ENCODE data around the gene FGD3.

FGD3 gene

DNA sequence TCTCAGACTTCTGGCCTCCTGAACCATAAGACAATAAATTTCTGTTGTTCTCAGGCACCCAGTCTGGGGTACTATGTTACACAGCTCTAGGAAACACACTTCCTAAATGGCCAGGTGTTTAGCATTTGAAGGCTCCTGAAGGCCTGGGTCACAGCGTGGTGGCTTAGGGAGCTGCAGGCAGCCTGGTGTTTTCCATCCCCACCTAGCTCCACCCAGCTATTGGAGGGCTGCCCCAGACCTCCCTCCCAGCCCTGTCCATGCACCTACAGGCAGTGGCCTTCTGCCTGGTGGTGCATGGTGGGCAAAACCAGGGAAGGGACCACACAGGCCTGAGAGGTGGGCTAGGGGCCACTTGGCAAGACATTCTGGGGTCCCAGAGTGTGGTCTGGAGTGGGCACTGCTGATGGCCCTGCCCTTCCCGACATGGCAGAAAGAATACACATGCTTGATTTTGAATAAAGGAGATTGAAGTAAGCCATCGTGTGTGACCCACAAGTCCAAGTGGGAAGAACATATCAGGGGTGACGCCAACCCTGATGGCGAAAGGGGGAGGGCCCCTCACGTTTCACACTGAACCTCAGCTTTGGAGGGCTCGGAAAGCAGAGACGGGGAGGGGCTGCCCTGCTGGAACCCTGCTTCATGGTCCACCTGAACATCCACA is 109.8 kb downstream of the FGD3 start:
- DNase-seq = no peak

DNA sequence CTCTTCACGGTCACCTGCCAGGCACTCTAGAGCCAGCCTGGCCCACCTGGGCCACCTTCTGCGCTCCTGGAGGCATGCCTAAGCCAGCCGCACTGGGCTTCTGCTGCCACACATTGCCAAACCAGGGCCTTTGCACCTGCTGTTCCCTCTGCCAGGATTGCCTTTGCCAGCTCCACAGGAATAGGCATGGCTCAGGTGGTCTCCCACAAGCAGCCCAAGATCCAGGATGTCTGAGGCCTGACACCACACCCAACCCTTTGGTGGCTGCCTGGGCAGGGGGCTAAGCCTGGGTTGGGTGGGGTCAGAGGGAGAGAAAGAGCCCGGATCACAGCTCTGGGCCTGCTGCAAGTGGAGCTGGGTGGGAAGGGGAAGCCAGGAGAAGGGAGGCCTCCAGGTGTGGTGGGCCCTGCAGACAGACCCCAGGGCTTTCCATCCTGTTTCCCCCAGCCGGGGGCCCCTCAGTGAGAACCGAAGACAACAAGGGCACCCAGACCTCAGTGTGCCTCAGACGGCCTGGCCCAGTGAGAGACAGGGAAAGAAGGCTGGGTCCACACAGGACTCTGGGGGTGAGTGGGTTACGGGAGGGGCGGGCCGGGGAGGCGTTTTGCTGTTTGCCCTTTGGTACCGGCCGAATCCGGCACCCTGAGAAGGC is 110.5 kb downstream of the FGD3 start:
- no peak for DNase-seq

DNA sequence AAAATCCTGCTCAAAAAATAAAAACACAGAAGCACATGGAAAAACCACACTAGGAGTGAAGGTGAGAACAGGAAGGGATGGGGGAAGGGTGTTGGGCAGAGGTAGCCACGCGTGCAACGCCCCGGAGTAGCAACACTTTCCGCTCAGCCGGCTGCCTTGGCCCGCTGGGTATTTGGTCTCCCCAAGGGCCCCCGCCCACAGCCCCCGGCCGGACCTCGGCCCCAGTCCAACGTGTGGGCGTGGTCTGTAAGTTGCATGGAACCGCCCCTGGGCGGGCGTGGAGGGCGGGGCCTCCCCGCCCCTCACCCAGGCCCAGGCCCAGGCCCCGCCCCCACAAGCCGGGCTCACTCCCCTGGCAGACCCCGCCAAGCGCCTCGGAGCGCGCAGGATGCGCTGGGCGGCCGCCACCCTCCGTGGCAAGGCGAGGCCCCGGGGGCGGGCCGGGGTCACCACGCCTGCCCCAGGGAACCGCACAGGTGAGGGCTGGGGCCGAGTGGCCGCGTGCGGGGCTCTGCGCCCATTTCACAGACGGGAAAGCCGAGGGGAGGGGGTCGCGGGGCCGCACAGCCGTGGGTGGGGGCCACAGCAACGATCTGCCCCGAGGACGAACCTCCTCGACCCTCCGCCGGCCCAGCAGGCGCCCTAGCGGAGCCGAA is 111.2 kb downstream of the FGD3 start, which contains the start of gene SUSD3:
TSS of gene SUSD3 (plus strand) at position 347 of the 656 bp plus-strand sequence. CDS start at position 389, 42 bp downstream.
- DNase-seq = peak; percentile 59

DNA sequence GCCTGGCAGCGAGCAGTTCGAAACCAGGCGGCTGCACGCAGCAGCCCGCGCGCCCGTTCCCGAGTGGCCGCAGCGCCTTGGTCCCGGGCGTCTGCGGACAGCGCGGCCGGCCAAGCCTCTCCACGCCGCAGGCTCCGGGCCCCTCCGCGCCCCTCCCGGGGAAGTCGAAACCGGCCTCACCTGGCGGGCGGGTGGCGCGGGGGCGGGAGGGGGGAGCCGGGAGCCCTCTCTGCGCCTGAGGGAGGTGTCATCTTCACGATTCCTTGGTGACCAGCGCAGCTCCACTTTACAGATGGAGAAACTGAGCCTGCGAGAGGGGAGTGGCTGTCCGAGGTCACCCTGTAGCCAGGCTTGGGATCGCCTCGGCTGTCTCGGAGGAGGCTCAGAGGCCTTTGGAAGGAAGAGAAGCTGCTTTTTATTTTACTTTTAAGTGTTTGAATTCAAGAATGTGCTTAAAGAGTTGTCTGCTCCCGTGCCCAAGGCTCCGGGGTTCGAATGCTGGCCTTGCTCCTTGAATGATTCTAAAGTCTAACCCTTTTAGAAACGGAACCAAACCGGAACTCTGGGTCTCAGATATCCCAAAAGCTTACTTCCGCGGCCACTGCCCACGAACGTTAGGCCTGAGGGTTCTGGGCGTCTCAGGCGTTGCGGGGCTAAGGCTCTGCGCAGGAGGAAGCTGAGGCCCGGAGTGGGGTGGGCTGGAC is 111.8 kb downstream of the FGD3 start:
- DNase-seq = peak; percentile 25

DNA sequence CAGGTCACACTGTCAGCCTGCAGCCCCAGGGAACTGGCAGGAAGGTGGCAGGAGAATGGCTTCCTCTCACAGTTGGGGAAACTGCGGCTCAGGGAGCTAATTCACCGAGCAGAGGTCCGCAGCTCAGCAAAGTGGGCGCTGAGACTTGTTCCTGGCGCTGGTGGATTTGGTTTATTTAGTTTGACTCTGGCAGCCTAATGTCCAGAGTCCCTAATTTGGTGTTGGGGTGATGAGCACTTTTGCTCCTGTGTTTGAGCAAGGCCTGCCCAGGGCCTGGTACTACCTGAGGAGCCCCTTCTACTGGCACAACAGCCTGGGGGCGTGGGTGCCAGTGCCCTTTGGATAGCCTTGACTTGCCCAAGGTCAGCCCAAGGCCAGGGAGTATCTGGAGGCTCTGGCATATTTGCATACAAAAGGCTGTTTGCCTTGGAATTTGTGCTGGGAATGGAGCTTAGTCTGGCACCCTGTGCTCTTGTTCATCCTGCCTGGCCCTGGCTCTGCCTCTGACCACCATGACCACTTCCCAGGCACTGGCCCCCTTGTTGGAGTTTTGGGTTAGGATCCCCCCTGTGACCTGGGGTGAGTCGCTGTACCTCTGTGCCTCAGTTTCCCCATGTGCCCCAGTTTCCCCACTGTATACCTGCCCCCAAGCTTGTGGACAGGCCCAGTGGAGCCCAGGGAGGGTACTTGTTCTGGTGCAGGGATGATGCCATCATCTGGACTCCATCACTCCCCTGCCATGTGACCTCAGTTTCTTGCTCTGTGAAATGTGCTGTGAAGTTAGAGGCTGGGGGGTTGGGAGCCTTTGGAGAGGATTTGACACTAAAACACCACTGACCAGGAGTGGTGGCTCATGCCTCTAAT is 112.6 kb downstream of the FGD3 start:
- DNase-seq = no peak

DNA sequence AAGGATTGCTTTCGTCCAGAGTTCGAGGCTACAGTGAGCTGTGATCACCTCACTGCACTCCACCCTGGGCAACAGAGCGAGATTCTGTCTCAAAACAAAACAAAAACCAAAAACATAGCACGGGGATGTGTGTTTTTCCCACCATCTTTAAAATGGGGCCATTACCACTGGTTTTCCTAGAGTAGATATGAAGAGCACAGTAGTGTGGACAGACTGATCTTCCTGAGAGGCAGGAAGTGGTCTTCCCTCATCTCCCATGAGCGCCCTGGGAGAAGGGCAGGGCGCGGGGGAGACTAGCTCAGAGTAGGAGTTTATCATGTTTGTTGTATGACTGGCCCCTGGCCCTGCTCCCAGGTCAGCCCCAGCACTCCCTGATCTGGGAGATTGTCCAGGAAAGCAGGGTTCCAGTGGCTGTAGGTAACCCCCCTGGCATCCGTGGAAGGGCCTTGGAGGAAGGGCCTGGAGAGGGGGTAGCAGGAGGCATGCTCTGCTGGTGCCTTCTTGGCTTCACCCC is 113.5 kb downstream of the FGD3 start:
- DNase-seq = no peak

DNA sequence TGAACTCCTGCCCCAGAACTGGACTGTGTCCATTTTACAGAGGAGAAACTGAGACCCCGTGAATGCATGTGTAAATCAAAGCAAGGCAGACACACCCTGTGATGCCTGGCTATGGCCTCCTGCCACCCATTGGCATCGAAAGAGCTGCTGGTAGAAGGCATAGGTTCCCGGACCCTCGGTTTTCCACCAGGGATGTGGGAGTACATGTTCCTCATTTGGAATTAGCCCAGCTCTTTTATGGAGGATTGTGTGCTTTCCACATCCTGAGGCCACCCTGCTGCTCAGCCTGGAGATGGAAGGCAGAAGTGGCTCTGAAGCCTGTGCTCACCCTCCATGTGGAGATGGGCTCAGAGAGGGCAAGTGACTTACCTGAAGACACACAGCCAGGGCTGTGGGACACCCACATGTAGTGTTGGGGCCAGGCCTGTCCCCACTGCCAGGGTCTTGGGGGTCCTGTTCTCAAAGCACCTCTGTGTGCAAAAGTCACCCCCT is 114.0 kb downstream of the FGD3 start:
- no peak for DNase-seq

DNA sequence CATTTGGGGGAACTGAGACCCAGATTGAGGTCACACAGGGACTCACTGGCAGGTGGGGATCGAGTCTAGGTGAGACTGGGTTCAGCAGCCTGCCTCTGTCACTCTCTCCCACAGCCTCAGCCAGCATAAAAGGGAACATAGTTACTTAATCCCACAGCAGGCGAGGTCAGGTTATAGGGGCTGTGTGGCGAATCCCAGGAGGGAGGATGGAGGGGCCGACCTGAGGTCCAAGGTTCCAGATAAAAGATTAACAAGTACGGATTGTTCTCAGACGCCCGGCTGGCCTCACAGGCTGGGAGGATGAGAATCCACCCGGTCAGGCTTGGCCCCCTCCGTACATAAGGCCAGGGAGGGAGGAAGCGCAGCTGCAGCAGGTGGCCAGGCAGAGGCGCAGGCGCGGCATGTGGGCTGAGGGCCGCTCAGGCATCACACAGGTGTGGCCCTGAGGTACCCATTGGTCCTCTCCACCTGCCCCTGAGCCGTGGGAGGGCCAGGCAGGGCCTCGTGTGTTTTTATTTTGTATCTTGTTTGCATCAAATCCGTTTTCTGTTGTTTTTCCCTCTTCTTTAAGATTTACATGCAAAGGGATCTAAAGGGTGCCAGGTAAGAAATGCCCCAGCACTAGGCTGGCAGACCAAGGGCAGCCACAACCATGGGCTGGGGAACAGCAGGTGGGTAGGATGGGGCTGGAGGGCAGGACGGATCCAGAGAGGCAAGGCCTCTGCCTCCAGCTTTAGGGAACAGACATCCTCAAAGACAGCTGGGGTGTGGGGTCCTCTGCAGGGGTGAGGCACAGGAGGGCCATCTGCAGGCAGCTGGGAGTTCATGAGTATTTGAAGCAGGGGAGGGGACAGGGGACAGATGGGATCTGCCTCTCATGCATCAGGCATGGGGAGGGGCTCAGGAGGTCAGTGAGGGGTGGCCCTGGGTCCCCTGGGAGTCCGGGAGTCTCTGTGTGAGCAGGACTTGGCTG is 114.8 kb downstream of the FGD3 start:
- DNase-seq = no peak

DNA sequence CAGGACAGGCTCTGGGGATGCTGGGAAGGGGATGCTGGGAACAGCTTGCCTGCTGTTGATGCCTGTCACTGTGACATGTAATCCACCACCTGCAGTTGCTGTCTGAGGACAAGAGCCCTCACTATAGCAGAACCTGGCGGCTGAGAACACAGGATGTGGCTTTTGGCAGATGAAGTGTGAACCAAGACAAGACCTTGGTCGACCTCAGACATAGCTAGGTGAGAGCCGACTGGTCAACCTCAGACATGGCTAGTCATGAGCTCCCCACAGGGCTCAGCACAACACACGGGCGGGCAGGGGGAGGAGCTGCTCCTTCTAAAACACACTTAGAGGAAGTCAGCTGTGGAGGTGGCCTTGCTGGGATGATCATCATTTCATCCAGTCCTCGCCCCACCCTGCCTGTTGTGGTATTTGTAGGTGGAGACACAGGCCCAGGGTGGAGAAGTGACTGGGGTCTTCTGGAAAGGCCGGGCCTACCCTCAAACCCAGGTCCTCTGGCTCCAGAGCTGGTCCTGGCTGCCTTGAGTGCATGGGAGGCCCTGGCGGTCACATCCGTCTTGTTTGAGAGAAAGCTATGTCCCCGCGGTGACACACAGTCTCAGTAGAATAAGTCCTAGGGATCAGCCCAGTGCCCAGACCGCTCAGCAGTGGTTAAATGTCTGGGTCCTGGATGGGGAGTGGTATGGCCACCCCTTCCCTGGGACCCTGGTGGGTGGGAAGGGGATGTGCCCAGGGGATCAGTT is 117.2 kb downstream of the FGD3 start:
- peak; percentile 91 for DNase-seq

DNA sequence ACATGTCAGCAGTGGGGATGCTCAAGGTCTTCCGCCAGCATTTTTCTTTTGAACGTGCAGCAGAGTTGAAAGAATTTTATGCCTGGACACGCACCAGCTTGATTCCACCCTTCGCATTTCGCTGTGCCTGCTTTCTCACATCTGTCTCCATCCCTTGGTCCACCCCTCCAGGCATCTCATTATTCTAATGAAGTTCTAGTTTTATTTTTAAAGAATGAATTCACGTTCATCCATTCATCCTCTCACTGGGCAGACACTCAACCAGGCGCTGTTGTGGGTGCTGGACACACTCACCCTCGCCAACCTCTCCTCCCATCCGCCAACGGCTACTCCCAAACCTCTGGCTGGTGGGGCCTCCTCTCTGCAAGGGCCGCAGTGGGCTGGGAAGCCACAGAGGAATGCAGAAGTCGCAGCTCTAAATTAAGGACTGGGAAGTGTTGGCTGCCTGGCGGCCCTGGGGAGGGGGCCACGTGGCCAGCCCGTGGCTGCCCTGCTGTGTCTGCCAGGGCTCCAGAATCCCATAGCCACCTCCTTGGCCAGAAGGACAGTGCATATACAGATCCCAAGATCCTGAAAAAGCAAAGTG is 117.9 kb downstream of the FGD3 start:
- no peak for DNase-seq

DNA sequence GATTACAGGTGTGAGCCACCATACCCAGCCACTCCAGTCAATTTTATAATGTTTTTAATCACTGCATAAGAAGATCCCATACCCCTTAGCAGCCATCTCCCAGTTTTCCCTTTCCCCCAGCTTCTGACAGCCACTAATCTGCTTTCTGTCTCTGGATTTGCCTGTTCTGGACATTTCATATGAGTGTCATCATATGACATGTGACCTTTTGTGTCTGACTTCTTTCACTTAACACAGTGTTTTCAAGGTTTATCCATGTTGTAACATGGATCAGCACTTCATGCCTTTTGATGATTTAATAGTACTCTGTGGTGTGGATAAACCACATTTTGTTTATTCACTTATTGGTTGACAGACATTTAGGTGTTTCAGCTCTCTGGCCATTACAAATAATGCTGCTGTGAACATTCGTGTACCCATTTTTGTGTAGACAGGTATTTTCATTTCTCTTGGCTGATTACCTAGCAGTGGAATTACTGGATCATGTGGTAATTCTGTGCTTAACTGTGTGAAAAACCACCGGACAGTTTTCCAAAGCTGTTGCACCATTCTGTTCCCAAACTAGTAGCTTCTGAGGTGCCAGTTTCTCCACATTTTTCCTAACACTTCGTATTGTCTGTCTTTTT is 119.8 kb downstream of the FGD3 start:
- no peak for DNase-seq

DNA sequence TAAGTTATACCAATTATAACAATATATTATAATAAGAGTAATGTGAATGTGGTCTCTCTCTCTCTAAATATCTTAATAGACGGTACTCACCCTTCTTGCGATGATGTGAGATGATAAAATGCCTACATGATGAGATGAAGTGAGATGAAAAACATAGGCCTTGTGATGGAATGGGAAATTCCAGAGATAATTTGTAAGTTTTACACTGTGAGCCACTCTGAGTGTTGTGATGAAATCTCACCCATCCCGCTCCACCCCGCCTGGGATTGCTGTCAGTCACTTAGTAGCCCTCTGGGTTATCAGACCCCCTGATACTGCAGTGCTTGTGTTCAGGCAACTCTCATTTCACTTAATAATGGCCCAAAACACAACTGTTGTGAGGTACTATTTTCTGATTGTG is 121.6 kb downstream of the FGD3 start:
- DNase-seq = no peak

DNA sequence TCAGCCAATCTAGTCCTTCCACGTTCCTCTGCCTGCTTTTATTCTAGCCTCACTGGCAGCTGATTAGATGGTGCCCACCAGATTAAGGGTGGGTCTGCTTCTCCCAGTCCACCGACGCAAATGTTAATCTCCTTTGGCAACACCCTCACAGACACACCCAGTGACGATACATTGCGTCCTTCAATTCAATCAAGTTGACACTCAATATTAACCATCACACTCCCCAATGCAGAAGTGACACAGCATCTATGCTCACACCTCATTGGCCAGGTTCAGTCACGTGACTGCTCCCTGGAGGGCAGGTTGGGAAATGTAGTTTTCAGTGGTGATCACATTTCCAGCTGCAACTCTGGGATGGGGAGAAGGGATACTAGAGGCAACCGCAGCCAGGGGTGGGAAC is 124.1 kb downstream of the FGD3 start:
- no peak for DNase-seq

DNA sequence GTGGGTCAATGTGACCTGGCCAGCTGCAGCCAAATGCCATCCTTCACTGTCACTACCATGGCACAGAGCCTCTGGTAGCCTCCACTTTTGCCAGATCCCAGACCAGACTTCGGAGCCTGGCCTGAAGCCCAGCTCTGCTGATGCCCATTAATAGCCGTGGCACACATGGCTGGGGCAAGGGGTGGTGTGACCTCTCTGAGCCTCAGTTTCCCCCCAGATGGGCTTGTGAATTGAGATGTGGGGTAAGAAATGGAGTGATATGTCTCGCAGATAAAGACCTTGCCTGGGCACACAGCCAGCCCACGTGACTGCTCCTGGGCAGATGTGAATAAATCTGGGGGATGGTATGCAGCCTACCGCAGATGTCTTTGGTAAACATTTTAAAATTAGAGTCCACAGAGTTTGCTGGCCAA is 125.1 kb downstream of the FGD3 start:
- no peak for DNase-seq

DNA sequence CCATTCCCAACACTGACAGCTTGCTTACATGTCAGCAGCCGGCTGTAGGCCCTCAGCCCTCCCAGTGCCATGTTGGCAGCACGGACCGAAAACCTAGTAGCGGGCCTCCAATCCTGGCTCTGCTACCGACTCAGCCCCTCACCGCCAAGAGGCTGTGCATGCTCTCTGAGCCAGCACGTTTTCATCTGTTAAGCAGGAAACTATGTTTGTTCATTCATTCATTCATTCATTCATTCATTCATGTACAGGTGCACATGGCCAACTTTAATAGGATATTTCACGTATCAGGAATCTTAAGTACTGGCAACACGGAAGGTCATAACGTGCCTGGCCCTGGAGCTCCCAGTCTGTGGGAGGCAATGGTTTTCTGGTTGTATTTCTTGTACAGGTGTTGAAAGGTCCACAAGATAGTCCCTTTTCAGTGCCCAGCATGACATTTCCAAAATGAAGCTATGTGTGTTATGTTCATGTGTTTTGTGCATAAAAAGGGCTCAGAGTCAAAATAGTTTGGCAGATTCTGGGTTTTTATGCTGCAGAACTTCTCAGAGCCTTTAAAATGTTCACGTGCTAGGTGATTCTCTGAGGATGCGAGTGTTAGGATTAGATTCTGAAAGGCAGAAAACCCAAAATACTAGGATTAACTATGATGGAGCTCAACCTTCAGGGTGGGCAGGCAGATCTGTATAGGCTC is 128.9 kb downstream of the FGD3 start:
- no peak for DNase-seq

DNA sequence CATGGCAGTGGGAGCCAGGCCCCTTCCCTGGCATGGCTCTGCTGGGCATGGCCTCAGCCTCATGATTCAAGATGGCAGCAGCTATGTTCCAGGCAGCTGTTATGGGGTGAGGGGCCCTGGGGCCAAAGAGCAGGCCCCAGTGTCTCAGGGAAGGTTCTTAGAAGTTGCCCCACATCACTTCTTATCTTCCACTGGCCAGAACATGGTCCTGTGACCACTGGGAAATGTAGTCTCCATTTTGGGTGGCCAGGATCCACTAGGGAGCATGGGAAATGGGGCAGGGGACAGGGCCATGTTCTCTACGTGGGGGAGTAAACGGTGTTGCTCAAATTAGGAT is 129.4 kb downstream of the FGD3 start:
- no peak for DNase-seq

DNA sequence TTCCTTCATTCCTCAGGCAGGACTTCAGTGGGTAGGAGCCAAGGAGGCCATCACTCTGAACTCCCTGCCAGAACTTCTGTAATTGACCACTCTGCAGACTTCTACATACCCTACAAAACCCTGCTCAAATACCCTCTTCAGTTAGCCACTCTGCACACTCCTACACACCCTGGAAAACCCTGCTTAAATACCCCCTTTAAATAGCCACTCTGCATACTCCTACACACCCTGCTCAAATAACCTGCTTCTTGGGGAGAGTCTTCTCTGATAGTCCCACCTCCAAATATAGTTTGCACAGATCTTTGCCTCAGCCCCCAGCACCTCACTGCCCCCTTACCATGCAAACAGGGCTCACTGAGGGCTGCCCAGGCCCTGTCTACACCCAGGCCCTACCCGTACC is 130.0 kb downstream of the FGD3 start:
- no peak for DNase-seq

DNA sequence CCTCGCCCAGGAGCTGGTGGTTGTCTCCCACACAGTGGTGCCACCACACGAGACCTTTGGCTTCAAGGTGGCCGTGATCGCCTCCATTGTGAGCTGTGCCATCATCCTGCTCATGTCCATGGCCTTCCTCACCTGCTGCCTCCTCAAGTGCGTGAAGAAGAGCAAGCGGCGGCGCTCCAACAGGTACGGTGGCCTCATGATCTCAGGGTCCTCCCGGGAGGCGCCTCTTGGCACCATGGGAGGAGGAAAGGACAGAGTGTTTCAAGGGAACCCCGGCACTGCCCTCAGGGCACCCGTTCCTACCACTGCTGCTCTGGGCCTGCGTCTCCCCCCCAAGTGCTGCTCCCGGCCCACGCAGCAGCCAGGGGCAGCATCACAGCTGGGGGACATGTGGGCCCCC is 130.5 kb downstream of the FGD3 start:
- no peak for DNase-seq

DNA sequence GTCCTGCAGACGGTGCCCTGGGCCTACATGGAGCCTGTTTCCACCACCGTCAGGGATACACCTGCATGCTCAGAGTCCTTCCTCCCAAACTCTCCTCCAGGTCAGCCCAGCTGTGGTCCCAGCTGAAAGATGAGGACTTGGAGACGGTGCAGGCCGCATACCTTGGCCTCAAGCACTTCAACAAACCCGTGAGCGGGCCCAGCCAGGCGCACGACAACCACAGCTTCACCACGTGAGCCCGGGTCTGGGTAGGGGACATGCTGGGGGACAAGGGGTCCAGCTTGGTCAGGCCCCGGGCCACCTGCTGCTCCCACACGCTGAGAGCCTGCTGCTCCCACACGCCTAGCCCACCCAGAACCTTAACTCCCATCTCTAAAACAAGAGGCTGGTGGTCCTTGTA is 132.0 kb downstream of the FGD3 start:
- no peak for DNase-seq

Data from central memory CD4-positive, alpha-beta T cell (primary cell).